Sigmoid colon (tissue), 4 donors: ENCODE measurements around the gene KRTAP10-3.

Source experiments
- EP300 ChIP-seq, 4 donors: sonication (generic); formaldehyde crosslinking; IDR thresholded peaks; one replicate each; pipeline ENCODE4 v1.6.1; 2017; ENCODE audit warnings: antibody characterized with exemption in 4 of 4
- POLR2A ChIP-seq, 2 donors: fragments of 450-650 bp; IDR thresholded peaks; one replicate each; pipeline ENCODE4 v1.6.1; 2016; ENCODE audit warnings: antibody characterized with exemption in 2 of 2, mild to moderate bottlenecking in 2 of 2, moderate library complexity in 2 of 2
- TF ChIP-seq, protein P1 (sequence below), 4 experiments: fragments of 450-650 bp in 3 of 4; fragments of 200-600 bp in 1 of 4; IDR thresholded peaks; one replicate each; pipeline ENCODE4 v1.5.1; 2016 to 2019; ENCODE audit warnings: antibody characterized with exemption in 4 of 4, mild to moderate bottlenecking in 3 of 4, moderate library complexity in 2 of 4

DNA sequence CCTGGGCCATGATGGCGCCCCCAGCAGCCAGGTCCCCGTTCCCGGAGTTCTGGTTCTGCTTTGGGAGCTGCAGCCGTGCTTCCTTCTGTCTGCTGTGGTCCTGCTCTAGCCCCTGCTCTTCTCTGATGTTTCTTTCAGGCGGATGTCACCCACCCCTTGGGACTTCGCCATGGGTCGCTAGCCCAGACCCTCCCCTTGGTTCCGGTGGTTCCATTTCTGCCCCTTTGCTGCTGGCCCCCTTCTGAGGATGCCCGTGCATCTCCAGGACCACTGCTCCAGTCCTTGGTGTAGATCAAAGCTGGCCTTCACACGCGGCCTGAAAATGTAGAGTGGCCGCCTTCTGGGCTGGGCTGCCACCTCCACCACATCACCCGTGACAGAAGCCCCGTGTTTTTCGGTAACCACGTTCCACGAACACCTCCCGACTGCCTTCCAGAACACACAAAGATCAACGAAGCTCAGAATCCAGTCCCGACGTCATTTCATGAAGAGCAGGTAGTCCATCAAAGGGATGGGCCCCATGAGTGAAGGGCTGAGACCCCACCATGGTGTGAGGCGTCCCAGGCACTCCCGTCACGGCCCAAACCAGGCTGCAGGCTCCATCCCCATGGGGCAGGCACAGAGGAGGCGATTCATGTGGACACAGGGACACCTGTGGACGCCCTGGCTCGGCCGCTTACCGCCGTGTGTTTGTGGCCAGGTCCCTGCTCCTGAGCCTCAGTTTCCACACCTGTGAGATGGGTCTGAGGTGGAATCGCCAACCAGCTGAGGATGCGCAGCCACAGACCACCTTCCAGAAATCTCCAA is 43.0 kb downstream of the KRTAP10-3 start:
- TF ChIP-seq, protein P1, sequence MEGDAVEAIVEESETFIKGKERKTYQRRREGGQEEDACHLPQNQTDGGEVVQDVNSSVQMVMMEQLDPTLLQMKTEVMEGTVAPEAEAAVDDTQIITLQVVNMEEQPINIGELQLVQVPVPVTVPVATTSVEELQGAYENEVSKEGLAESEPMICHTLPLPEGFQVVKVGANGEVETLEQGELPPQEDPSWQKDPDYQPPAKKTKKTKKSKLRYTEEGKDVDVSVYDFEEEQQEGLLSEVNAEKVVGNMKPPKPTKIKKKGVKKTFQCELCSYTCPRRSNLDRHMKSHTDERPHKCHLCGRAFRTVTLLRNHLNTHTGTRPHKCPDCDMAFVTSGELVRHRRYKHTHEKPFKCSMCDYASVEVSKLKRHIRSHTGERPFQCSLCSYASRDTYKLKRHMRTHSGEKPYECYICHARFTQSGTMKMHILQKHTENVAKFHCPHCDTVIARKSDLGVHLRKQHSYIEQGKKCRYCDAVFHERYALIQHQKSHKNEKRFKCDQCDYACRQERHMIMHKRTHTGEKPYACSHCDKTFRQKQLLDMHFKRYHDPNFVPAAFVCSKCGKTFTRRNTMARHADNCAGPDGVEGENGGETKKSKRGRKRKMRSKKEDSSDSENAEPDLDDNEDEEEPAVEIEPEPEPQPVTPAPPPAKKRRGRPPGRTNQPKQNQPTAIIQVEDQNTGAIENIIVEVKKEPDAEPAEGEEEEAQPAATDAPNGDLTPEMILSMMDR (IDR thresholded peaks at IDR 0.05) = no peak
- TF ChIP-seq POLR2A (IDR thresholded peaks at IDR 0.05) (no peak), EP300 (IDR thresholded peaks at IDR 0.05) (no peak)
